GM19239 (cell line): ENCODE data around the gene FAIM.
A peak's percentile ranks its signal among the peaks of the same experiment; 100 is the strongest.
"Not testable (repeated sequence)": the region's sequence is repeated elsewhere in the genome, so short reads cannot be mapped to it uniquely, and the experiment has no call there.

Experiments
- DNase-seq: peaks from one replicate; pipeline ENCODE4 v3.0.0; 2011; ENCODE audit warnings: low spot score; ENCODE audit not compliant: insufficient read length
- FAIRE-seq: peaks from 2 replicates; lab custom pipeline; 2011; peaks lifted over from hg19 to GRCh38; lab: Jason Lieb, UNC

Gene FAIM

GRCh38 chr3:138608322-138609135 lies at the start of gene FAIM:
TSS of gene FAIM (plus strand) at chr3:138608771. CDS start at chr3:138619727, 10,956 bp downstream.
- peak; percentile 49 for DNase-seq

GRCh38 chr3:138559134-138559533 lies 49.4 kb upstream of the FAIM start:
- no peak for FAIRE-seq
- no peak for DNase-seq

More at GRCh38 chr3:138608322-138609135, at the start of gene FAIM:
- peak; percentile 88 for FAIRE-seq

GRCh38 chr3:138560501-138560900 lies 48.1 kb upstream of the FAIM start:
- DNase-seq (no peak), FAIRE-seq (no peak)

GRCh38 chr3:138562902-138563301 lies 45.7 kb upstream of the FAIM start:
- DNase-seq, FAIRE-seq: not testable (repeated sequence)

GRCh38 chr3:138566293-138566692 lies 42.3 kb upstream of the FAIM start:
- not testable (repeated sequence) for FAIRE-seq

GRCh38 chr3:138567403-138567802 lies 41.2 kb upstream of the FAIM start:
- DNase-seq: no peak
- FAIRE-seq: peak; percentile 52

More at GRCh38 chr3:138566293-138566692, 42.3 kb upstream of the FAIM start:
- not testable (repeated sequence) for DNase-seq

GRCh38 chr3:138569090-138569489 lies 39.5 kb upstream of the FAIM start:
- no peak for FAIRE-seq
- DNase-seq: no peak

GRCh38 chr3:138569624-138570023 lies 38.9 kb upstream of the FAIM start:
- FAIRE-seq, DNase-seq: not testable (repeated sequence)

GRCh38 chr3:138573138-138573537 lies 35.4 kb upstream of the FAIM start:
- no peak for FAIRE-seq
- DNase-seq: no peak

GRCh38 chr3:138578141-138578540 lies 30.4 kb upstream of the FAIM start:
- DNase-seq (no peak), FAIRE-seq (peak; percentile 73)

- FAIRE-seq (no peak), DNase-seq (no peak)
Measured at GRCh38 chr3:138578961-138579574, 29.5 kb upstream of the FAIM start.

GRCh38 chr3:138587374-138587773 lies 21.2 kb upstream of the FAIM start:
- DNase-seq (no peak), FAIRE-seq (no peak)

GRCh38 chr3:138588445-138588844 lies 20.1 kb upstream of the FAIM start:
- DNase-seq: no peak
- no peak for FAIRE-seq

GRCh38 chr3:138591392-138591791 lies 17.2 kb upstream of the FAIM start:
- FAIRE-seq (no peak), DNase-seq (no peak)

GRCh38 chr3:138593488-138594149 lies 15.0 kb upstream of the FAIM start:
- peak; percentile 54 for FAIRE-seq

GRCh38 chr3:138594150-138594934 lies 14.2 kb upstream of the FAIM start, which contains the start of gene CEP70:
TSS of gene CEP70 (minus strand) at chr3:138594260. CDS start at chr3:138572927, 21,333 bp downstream.
- peak; percentile 43 for DNase-seq
- peak; percentile 97 for FAIRE-seq

More at GRCh38 chr3:138593488-138594149, 15.0 kb upstream of the FAIM start:
- no peak for DNase-seq

GRCh38 chr3:138594935-138595610 lies 13.5 kb upstream of the FAIM start:
- DNase-seq (no peak), FAIRE-seq (no peak)

- not testable (repeated sequence) for FAIRE-seq, DNase-seq
Measured at GRCh38 chr3:138597186-138597976, 11.2 kb upstream of the FAIM start.

- no peak for FAIRE-seq
- DNase-seq: no peak
Measured at GRCh38 chr3:138598534-138598933, 10.0 kb upstream of the FAIM start.
